Smooth muscle cell (in vitro differentiated cells): ENCODE data around the gene CARMIL3. TPM values are rescaled to one million over a fixed set of nuclear protein-coding genes. Genes with fewer than 3 reads are reported as not detected.

Experiments used
- DNase-seq: peaks from one replicate; lab custom pipeline; 2025; ENCODE audit not compliant: unreplicated experiment; lab: John Stamatoyannopoulos, UW
- H2AFZ ChIP-seq: fragments of 200-600 bp; sonication (generic); 2 replicates; pipeline ENCODE4 v1.6.0; 2016; ENCODE audit warnings: antibody characterized with exemption, low read depth, mild to moderate bottlenecking
- H3F3A ChIP-seq: fragments of 200-600 bp; sonication (generic); 2 replicates; pipeline ENCODE4 v1.6.0; 2017; ENCODE audit warnings: antibody characterized with exemption, low read depth
- H3K27ac ChIP-seq: fragments of 200-600 bp; sonication (generic); 2 replicates; pipeline ENCODE4 v1.5.1; 2016; ENCODE audit warnings: low read depth, mild to moderate bottlenecking
- H3K27me3 ChIP-seq: fragments of 200-600 bp; sonication (generic); 2 replicates; pipeline ENCODE4 v1.6.1; 2016; ENCODE audit warnings: low read depth, mild to moderate bottlenecking
- H3K36me3 ChIP-seq: fragments of 200-600 bp; sonication (generic); 2 replicates; pipeline ENCODE4 v1.5.1; 2016; ENCODE audit warnings: low read depth
- H3K4me1 ChIP-seq: fragments of 200-600 bp; sonication (generic); 2 replicates; pipeline ENCODE4 v1.5.1; 2016; ENCODE audit warnings: low read depth
- H3K4me2 ChIP-seq: fragments of 200-600 bp; sonication (generic); 2 replicates; pipeline ENCODE4 v1.6.0; 2016; ENCODE audit warnings: mild to moderate bottlenecking
- H3K4me3 ChIP-seq: fragments of 200-600 bp; sonication (generic); 2 replicates; pipeline ENCODE4 v1.5.1; 2016; ENCODE audit warnings: mild to moderate bottlenecking
- H3K79me2 ChIP-seq: fragments of 200-600 bp; sonication (generic); 2 replicates; pipeline ENCODE4 v1.6.0; 2016; ENCODE audit warnings: low read depth, mild to moderate bottlenecking
- H3K9ac ChIP-seq: fragments of 200-600 bp; sonication (generic); 2 replicates; pipeline ENCODE4 v1.6.0; 2016; ENCODE audit warnings: low read depth
- H3K9me3 ChIP-seq: fragments of 200-600 bp; sonication (generic); replicated peaks from 2 replicates; pipeline ENCODE4 v1.5.1; 2016; ENCODE audit warnings: low read depth
- H4K20me1 ChIP-seq: fragments of 200-600 bp; sonication (generic); 2 replicates; pipeline ENCODE4 v1.6.0; 2016; ENCODE audit warnings: low read depth
- CTCF ChIP-seq: fragments of 200-600 bp; sonication (generic); IDR thresholded peaks from 2 replicates; pipeline ENCODE4 v1.5.1; 2017; ENCODE audit warnings: borderline replicate concordance, mild to moderate bottlenecking, antibody characterized with exemption; ENCODE audit not compliant: insufficient read depth, poor library complexity, severe bottlenecking
- WGBS: methylation state at CpG from one replicate; pipeline ENCODE4 v1.1.7; 2016; ENCODE audit warnings: low lambda C conversion rate; 5-methylcytosine and 5-hydroxymethylcytosine counted together
- polyA plus RNA-seq: library from polyadenylated mRNA; unstranded; fragments of >200 nt; fragmentation: Nextera tagmentation; extraction: Ambion mirVana; gene quantifications from 2 replicates; pipeline ENCODE4 v1.2.1, GENCODE V29; 2016
- total RNA-seq: library from RNA; depleted of rRNA; stranded (reverse); fragments of >200 nt; gene quantifications from 2 replicates; pipeline ENCODE4 v1.2.3, GENCODE V29; 2014

Gene CARMIL3
- total and polyA plus RNA-seq, 2 experiments from 2014 or later: not detected

GRCh38 chr14:24070285-24071143, 18.7 kb downstream of the CARMIL3 start:
- Histone ChIP-seq H3K79me2 (no peaks in the 10 kb centered on the region), H3K4me1 (no peaks in the 10 kb centered on the region), H3K9me3 (no peaks in the 10 kb centered on the region), H3F3A (no peaks in the 10 kb centered on the region), H3K27ac (no peak overlapping the region), H4K20me1 (no peaks in the 10 kb centered on the region), H2AFZ (no peak overlapping the region), H3K4me2 (no peak overlapping the region), H3K4me3 (no peak overlapping the region), H3K36me3 (no peaks in the 10 kb centered on the region), H3K27me3 (peaks cover 17% of the 10 kb centered on the region), H3K9ac (no peak overlapping the region)
- no peak for DNase-seq
- no peak for TF ChIP-seq CTCF
- 90% methylated on average over 10 of the region's 10 CpGs for WGBS

- Histone ChIP-seq H3K4me1 (no peaks in the 10 kb centered on the region), H3K27me3 (peaks cover 17% of the 10 kb centered on the region)
Measured at GRCh38 chr14:24071144-24071697, 19.4 kb downstream of the CARMIL3 start, which contains the start of gene CPNE6. CPNE6 (plus strand) TSS chr14:24071562; CDS start chr14:24072937, 1,375 bp downstream.

GRCh38 chr14:24071836-24072430, 20.1 kb downstream of the CARMIL3 start:
- Histone ChIP-seq H4K20me1 (no peaks in the 10 kb centered on the region), H3K4me1 (no peaks in the 10 kb centered on the region), H3K79me2 (no peaks in the 10 kb centered on the region), H3K4me3 (no peak overlapping the region), H3K36me3 (no peaks in the 10 kb centered on the region), H3K9me3 (no peaks in the 10 kb centered on the region), H3K27me3 (peaks cover 17% of the 10 kb centered on the region), H3F3A (no peaks in the 10 kb centered on the region), H3K27ac (no peak overlapping the region), H3K9ac (no peak overlapping the region), H3K4me2 (no peak overlapping the region), H2AFZ (no peak overlapping the region)
- no peak for TF ChIP-seq CTCF
- no peak for DNase-seq
- WGBS: 89% methylated on average over 12 of the region's 12 CpGs

More at GRCh38 chr14:24071144-24071697, 19.4 kb downstream of the CARMIL3 start, which contains the start of gene CPNE6:
- no peak within 1 kb of the TSS for H2AFZ ChIP-seq
- no peak within 1 kb of the TSS for H3K9ac ChIP-seq
- H3K27ac ChIP-seq: no peak within 1 kb of the TSS
- 78% methylated on average over 7 of the region's 19 CpGs for WGBS
- no peaks in the 10 kb centered on the region for H3K9me3 ChIP-seq
- H3K4me2 ChIP-seq: no peak within 1 kb of the TSS
- no peaks in the 10 kb centered on the region for H4K20me1 ChIP-seq
- no peaks in the 10 kb centered on the region for H3F3A ChIP-seq
- H3K36me3 ChIP-seq: no peaks in the 10 kb centered on the region
- no peak within 1 kb of the TSS for H3K4me3 ChIP-seq
- TF ChIP-seq CTCF: no peak
- H3K79me2 ChIP-seq: no peaks in the 10 kb centered on the region
- DNase-seq: no peak
